GM13977 (cell line): ENCODE results near the gene DMKN.

Source experiments
- DNase-seq: peaks from one replicate; pipeline ENCODE4 v3.0.0; 2012; ENCODE audit warnings: low spot score
- in situ Hi-C: fragments of 300-500 bp; cut with MboI; formaldehyde crosslinking; loops from one replicate; pipeline ENCODE4 v1.12.0; 2022; ENCODE audit warnings: low sequenced_read_pairs, low pct_unique_long_range_greater_than_20kb, mixed read lengths, inconsistent platforms; ENCODE audit not compliant: unreplicated experiment
- TF ChIP-seq, protein P1 (sequence below): IDR thresholded peaks from 2 replicates; pipeline ENCODE4 v1.5.1; 2012; ENCODE audit warnings: mild to moderate bottlenecking, control low read depth; ENCODE audit not compliant: insufficient read depth; ENCODE audit errors: extremely low read depth, missing control alignments

The DMKN gene

DNA sequence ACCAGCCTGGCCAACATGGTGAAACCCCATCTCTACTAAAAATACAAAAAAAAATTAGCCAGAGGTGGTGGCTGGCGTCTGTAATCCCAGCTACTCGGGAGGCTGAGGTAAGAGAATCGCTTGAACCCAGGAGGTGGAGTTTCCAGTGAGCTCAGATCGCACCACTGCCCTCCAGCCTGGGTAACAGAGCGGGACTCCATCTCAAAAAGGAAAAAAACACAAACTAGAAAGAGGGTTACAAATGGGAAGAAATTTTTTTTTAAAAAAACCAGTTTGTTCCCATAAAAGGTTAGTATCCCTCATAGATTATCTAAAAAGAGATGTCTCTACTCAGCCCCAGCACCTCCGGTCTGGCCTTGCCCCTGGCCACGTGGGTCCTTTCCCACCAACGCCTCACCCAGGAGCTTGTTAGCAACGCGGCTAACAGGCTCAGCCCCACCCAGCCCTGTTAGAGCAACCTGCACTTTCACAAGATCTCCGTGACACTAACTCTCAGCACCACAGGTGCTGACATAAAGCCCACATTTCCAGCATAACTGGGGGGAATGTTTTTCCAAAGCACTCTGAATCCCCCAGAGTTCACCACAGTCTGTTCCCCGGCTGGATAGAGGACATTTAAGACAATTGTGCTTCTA lies 4.3 kb downstream of the DMKN start:
- in situ Hi-C loops: no loop called here
- TF ChIP-seq, protein P1, sequence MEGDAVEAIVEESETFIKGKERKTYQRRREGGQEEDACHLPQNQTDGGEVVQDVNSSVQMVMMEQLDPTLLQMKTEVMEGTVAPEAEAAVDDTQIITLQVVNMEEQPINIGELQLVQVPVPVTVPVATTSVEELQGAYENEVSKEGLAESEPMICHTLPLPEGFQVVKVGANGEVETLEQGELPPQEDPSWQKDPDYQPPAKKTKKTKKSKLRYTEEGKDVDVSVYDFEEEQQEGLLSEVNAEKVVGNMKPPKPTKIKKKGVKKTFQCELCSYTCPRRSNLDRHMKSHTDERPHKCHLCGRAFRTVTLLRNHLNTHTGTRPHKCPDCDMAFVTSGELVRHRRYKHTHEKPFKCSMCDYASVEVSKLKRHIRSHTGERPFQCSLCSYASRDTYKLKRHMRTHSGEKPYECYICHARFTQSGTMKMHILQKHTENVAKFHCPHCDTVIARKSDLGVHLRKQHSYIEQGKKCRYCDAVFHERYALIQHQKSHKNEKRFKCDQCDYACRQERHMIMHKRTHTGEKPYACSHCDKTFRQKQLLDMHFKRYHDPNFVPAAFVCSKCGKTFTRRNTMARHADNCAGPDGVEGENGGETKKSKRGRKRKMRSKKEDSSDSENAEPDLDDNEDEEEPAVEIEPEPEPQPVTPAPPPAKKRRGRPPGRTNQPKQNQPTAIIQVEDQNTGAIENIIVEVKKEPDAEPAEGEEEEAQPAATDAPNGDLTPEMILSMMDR: no peak
- peak; percentile 86 for DNase-seq

DNA sequence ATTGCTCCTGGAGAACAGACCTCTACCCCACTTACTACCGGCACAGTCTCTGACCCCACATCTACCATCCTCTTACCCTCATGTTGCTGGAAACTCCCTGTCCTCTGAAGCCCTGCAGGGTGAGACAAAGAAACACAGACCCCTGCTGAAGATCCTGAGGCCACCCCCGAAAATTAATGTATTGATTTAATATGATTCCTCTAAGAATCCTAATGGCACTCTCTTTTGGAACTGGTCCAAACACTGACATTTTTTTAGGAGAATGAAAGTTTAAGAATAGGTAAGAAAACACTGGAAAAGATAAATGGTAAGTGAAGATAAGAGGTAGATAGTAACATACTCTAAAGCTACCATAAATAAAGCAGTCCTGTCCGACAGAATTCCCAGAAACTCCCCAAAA lies 5.3 kb downstream of the DMKN start:
- TF ChIP-seq, protein P1: no peak
- in situ Hi-C loops: no loop called here
- no peak for DNase-seq

DNA sequence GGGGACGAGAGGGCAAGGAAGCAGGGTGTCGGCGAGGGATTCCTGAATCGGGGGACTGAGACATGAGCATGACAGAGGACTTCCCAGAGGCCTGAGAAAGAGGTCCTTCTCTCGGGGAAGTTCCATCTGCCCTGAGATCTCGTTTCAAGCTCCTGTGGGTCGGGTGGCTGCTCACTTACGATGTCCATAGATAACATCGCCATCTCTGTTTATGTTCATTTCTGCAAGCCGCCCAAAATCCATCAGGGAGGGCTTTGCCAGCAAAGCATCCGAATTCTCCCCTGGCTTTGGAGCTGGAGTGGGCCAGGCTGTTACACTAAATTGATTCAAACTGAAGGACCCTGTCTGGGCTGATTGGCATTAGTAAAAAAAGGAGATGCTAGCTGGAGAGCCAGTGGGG lies 5.9 kb downstream of the DMKN start:
- TF ChIP-seq, protein P1: no peak
- DNase-seq: no peak
- in situ Hi-C loops: no loop called here

GRCh38 chr19:35506011-35506410 lies 7.4 kb downstream of the DMKN start:
- DNase-seq: no peak
- TF ChIP-seq, protein P1: no peak
- in situ Hi-C loops: no loop called here

- no peak for DNase-seq
- TF ChIP-seq, protein P1: no peak
- in situ Hi-C loops: no loop called here
Measured at GRCh38 chr19:35502751-35503150, 10.7 kb downstream of the DMKN start.

GRCh38 chr19:35501684-35502083 lies 11.8 kb downstream of the DMKN start:
- DNase-seq: no peak
- in situ Hi-C loops: no loop called here
- TF ChIP-seq, protein P1: no peak
